OCI-LY1 (cell line): Measurements from ENCODE around the gene SLX4IP.

Source experiments
- CTCF ChIP-seq: fragments of 200-600 bp; sonication (generic), shearing (Covaris generic); IDR thresholded peaks from 2 replicates; pipeline ENCODE4 v1.5.1; 2017; ENCODE audit warnings: mild to moderate bottlenecking, antibody characterized with exemption, low read length, moderate library complexity, mixed read lengths
- EZH2 ChIP-seq: fragments of 200-600 bp; sonication (generic), shearing (Covaris generic); IDR thresholded peaks from 2 replicates; pipeline ENCODE4 v1.8.0; 2017; ENCODE audit warnings: borderline replicate concordance, mixed run types, mild to moderate bottlenecking, antibody characterized with exemption, low read length, moderate library complexity, mixed read lengths

DNA sequence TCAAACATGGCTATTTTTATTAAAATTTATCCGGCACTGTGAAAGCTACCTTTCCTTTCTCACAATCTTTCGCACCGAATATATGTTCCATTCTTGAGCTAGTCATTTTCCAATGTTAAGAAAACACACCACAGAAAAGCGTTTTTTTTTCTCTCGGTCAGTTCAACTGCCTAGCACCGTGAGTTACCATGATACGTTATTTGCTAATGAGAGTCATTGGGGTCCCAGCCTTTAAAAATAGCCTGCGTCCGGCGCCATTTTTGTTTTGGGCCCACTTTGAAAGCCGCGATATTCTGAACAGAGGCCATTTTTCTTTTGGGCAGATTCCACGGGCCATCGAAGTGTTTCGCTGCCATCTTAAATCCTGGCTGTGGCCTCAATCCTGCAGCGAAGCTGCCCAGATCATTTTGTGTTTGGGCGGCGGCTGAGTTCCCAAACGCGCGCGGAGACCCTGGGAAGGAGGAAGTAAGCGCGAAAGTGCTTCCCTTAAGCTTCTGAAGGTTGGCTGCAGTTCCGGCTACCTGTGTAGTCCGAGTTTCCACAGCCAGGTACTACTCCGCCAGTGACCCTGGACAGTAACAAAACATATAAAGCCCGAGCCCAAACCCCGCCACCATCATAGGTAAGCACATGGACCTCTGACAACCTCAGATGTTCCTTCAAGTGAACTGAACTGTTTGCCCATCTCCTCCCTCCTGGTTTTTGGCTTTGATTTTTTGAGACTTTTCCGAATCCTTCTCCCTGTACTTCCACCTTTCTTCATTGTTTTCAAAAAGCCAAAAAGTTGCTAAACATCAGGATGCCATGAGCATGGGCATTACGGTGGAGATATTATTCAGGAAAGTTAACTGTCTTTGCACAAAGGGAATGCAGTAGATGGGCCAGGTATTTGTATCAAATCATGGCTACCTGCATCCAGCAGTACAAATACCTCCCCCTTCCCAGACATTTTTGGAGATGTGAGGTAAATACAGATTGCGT lies at the start of gene SLX4IP:
- TF ChIP-seq EZH2 = no peak
- no peak for TF ChIP-seq CTCF
